Keratinocyte (primary cell): ENCODE results near the gene FSIP1. TPM values are rescaled to one million over a fixed set of nuclear protein-coding genes. Genes with fewer than 3 reads are reported as not detected.

Experiments
- DNase-seq: peaks from one replicate; pipeline ENCODE4 v3.0.0-alpha.2; 2011; ENCODE audit warnings: low read depth, missing footprints, low spot score
- FAIRE-seq: peaks from 2 replicates; lab custom pipeline; 2011; peaks lifted over from hg19 to GRCh38; lab: Jason Lieb, UNC
- H2AFZ ChIP-seq: 2 replicates; pipeline ENCODE4 v1.6.0; 2012; ENCODE audit warnings: low read length, control low read depth, inconsistent platforms; ENCODE audit not compliant: control insufficient read depth
- H3K27ac ChIP-seq: 2 replicates; pipeline ENCODE4 v1.5.1; 2011; ENCODE audit warnings: low read length; ENCODE audit not compliant: control insufficient read depth, insufficient read depth
- H3K27me3 ChIP-seq: 3 replicates; pipeline ENCODE4 v1.6.0; 2011; ENCODE audit warnings: low read length; ENCODE audit not compliant: control insufficient read depth, insufficient read depth; ENCODE audit errors: extremely low read depth
- H3K36me3 ChIP-seq, 2 experiments: 2 replicates in 1 of 2; 3 replicates in 1 of 2; pipeline ENCODE4 v1.5.1; 2011; ENCODE audit warnings: low read length in 2 of 2, mild to moderate bottlenecking in 1 of 2; ENCODE audit not compliant: control insufficient read depth in 2 of 2, insufficient read depth in 2 of 2; ENCODE audit errors: extremely low read depth in 1 of 2
- H3K4me1 ChIP-seq: 3 replicates; pipeline ENCODE4 v1.5.1; 2011; ENCODE audit warnings: low read length; ENCODE audit not compliant: control insufficient read depth, insufficient read depth; ENCODE audit errors: extremely low read depth
- H3K4me2 ChIP-seq: 3 replicates; pipeline ENCODE4 v1.6.0; 2011; ENCODE audit warnings: low read depth, low read length; ENCODE audit not compliant: control insufficient read depth, insufficient read depth; ENCODE audit errors: extremely low read depth
- H3K4me3 ChIP-seq, 3 experiments: fragments of 200-600 bp in 1 of 3; sonication (generic) in 1 of 3; 2 replicates in 2 of 3; 3 replicates in 1 of 3; pipeline ENCODE4 v1.5.1; 2011 to 2016; ENCODE audit warnings: low read length in 3 of 3, mild to moderate bottlenecking in 3 of 3, control low read depth in 2 of 3, inconsistent platforms in 1 of 3, low read depth in 1 of 3, mixed read lengths in 1 of 3, mixed run types in 1 of 3, moderate library complexity in 1 of 3; ENCODE audit not compliant: control insufficient read depth in 2 of 3, insufficient read depth in 2 of 3; ENCODE audit errors: extremely low read depth in 1 of 3
- H3K79me2 ChIP-seq: 2 replicates; pipeline ENCODE4 v1.6.0; 2012; ENCODE audit warnings: low read length; ENCODE audit not compliant: control insufficient read depth, insufficient read depth
- H3K9ac ChIP-seq: 3 replicates; pipeline ENCODE4 v1.6.0; 2011; ENCODE audit warnings: low read length; ENCODE audit not compliant: control insufficient read depth, insufficient read depth; ENCODE audit errors: extremely low read depth
- H3K9me1 ChIP-seq: 3 replicates; pipeline ENCODE4 v1.6.0; 2011; ENCODE audit warnings: low read length; ENCODE audit not compliant: control insufficient read depth, insufficient read depth; ENCODE audit errors: extremely low read depth
- H3K9me3 ChIP-seq: 2 replicates; pipeline ENCODE4 v1.5.1; 2012; ENCODE audit warnings: low read depth, low read length; ENCODE audit not compliant: control insufficient read depth
- H4K20me1 ChIP-seq: 3 replicates; pipeline ENCODE4 v1.6.0; 2011; ENCODE audit warnings: low read length; ENCODE audit not compliant: control insufficient read depth, insufficient read depth; ENCODE audit errors: extremely low read depth
- EZH2 ChIP-seq: IDR thresholded peaks from one replicate; pipeline ENCODE4 v1.6.1; 2012; ENCODE audit warnings: inconsistent platforms, mild to moderate bottlenecking, low read length, moderate library complexity
- dilution Hi-C: fragments of 300-500 bp; cut with MboI; formaldehyde crosslinking; loops from one replicate; pipeline ENCODE4 v1.7.0; 2020; ENCODE audit warnings: low sequenced_read_pairs; ENCODE audit not compliant: extremely low pct_ligation_motif_present
- polyA plus RNA-seq, 5 experiments: library from polyadenylated mRNA; depleted of rRNA in 3 of 5; stranded (reverse) in 3 of 5; stranded (forward) in 1 of 5; unstranded in 1 of 5; fragments of >200 nt; gene quantifications; 1 replicate in 1 of 5; 2 replicates in 3 of 5; 3 replicates in 1 of 5; pipeline versions ENCODE4 v1.2.1 to v1.2.3, GENCODE V29; 2011 to 2012; ENCODE audit warnings: missing spikeins in 2 of 5, low read depth in 1 of 5, low replicate concordance in 1 of 5
- TF ChIP-seq, protein P1 (sequence below), 3 experiments: IDR thresholded peaks in 1 of 3; conservative IDR thresholded peaks in 1 of 3; optimal IDR thresholded peaks in 1 of 3; 2 replicates in 2 of 3; 3 replicates in 1 of 3; pipeline versions ENCODE3 to v1.5.1; 2011; ENCODE audit warnings: low read length in 3 of 3, mild to moderate bottlenecking in 3 of 3, moderate library complexity in 2 of 3, control low read depth in 1 of 3, inconsistent platforms in 1 of 3; ENCODE audit not compliant: insufficient read depth in 2 of 3; ENCODE audit errors: extremely low read depth in 1 of 3

The FSIP1 gene
- polyA plus RNA-seq, 1 donor (not counting 4 experiments of a cell fraction or from before 2014, with no cell fraction given), result 1.5 TPM

DNA sequence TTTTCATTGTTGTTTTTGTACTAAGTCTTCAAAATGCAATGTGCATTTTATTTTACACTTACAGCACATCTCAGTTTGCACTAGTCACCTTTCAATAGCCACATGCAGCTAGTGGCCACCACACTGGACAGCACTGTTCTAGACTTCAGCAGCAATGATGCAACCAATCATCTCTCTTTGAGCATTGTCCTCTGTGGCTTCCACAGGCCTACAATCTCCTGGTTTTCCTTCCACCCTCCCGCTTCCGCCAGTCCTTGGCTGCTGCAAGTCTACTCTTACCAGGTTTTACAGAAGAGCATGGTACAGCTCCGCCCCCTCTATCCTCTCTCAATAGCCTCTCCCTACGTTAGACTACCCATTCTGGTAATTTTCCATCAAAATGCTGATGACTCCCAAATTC, 25.1 kb upstream of the FSIP1 start:
- FAIRE-seq, result peak; percentile 36
- no peaks in the 10 kb centered on the region for H3K27me3 ChIP-seq
- H3K4me1 ChIP-seq, result peaks cover 18% of the 10 kb centered on the region
- no peaks in the 10 kb centered on the region for H4K20me1 ChIP-seq
- no peak overlapping the region for H3K9ac ChIP-seq
- TF ChIP-seq, protein P1, sequence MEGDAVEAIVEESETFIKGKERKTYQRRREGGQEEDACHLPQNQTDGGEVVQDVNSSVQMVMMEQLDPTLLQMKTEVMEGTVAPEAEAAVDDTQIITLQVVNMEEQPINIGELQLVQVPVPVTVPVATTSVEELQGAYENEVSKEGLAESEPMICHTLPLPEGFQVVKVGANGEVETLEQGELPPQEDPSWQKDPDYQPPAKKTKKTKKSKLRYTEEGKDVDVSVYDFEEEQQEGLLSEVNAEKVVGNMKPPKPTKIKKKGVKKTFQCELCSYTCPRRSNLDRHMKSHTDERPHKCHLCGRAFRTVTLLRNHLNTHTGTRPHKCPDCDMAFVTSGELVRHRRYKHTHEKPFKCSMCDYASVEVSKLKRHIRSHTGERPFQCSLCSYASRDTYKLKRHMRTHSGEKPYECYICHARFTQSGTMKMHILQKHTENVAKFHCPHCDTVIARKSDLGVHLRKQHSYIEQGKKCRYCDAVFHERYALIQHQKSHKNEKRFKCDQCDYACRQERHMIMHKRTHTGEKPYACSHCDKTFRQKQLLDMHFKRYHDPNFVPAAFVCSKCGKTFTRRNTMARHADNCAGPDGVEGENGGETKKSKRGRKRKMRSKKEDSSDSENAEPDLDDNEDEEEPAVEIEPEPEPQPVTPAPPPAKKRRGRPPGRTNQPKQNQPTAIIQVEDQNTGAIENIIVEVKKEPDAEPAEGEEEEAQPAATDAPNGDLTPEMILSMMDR (optimal IDR thresholded peaks at IDR 0.05 in 1 of 3, IDR thresholded peaks at IDR 0.05 in 1 of 3, conservative IDR thresholded peaks at IDR 0.05 in 1 of 3; ENCODE audit: extremely low read depth in 1 of 3, insufficient read depth in 2 of 3, low read length in 3 of 3), result no peak
- TF ChIP-seq EZH2, result no peak
- H3K27ac ChIP-seq, result no peak overlapping the region
- dilution Hi-C loops, result loop anchor here (25.0 kb wide), 1 partner anchor 105 kb away; the partner anchor contains the start of gene GPR176
- H3K4me3 ChIP-seq, result no peak overlapping the region
- H2AFZ ChIP-seq, result no peak overlapping the region
- H3K9me3 ChIP-seq, result no peaks in the 10 kb centered on the region
- no peak overlapping the region for H3K4me2 ChIP-seq
- H3K36me3 ChIP-seq, result no peaks in the 10 kb centered on the region
- H3K9me1 ChIP-seq, result peaks cover 3% of the 10 kb centered on the region
- H3K79me2 ChIP-seq, result peaks cover 3% of the 10 kb centered on the region
- DNase-seq, result no peak

DNA sequence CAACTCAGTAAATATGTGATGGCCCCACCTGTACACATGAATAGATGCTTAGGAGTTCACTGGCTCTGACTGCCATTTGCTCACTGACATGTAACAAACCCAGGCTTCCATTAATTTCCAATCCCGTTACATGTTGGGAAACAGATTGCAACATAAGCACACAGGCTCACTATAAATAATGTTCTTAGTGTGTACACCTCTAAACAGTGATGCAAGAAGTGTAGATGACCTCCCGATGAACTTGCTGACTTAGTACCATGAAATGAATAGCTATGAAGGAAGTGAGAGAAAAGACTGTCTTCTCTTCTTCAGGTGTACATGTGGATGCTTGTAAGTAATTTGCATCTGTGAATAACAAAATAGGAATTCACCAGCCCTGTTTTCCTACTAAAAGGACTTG, 21.4 kb upstream of the FSIP1 start:
- peak overlapping the region; percentile 39 for H3K27ac ChIP-seq
- peak; percentile 87 for FAIRE-seq
- no peak overlapping the region for H3K9ac ChIP-seq
- H3K9me3 ChIP-seq, result no peaks in the 10 kb centered on the region
- H3K79me2 ChIP-seq, result peaks cover 3% of the 10 kb centered on the region
- H2AFZ ChIP-seq, result no peak overlapping the region
- H3K4me3 ChIP-seq, result peak overlapping the region in 1 of 3 experiments; percentile 36
- peaks cover 3% of the 10 kb centered on the region for H3K9me1 ChIP-seq
- TF ChIP-seq, protein P1 (optimal IDR thresholded peaks at IDR 0.05 in 1 of 3, IDR thresholded peaks at IDR 0.05 in 1 of 3, conservative IDR thresholded peaks at IDR 0.05 in 1 of 3; ENCODE audit: extremely low read depth in 1 of 3, insufficient read depth in 2 of 3, low read length in 3 of 3), result no peak
- TF ChIP-seq EZH2, result no peak
- H3K4me1 ChIP-seq, result peaks cover 18% of the 10 kb centered on the region
- H3K27me3 ChIP-seq, result no peaks in the 10 kb centered on the region
- no peaks in the 10 kb centered on the region for H4K20me1 ChIP-seq
- H3K4me2 ChIP-seq, result peak overlapping the region; percentile 46
- peaks cover 0 to 15% of the 10 kb centered on the region in 2 experiments for H3K36me3 ChIP-seq
- DNase-seq, result peak; percentile 26
- dilution Hi-C loops, result loop anchor here (25.0 kb wide), 1 partner anchor 108 kb away; the partner anchor contains the start of gene GPR176
